ENCODE measurements around the gene ULBP1.

GRCh38 chr6:150018846-150019580 is 55.3 kb downstream of the ULBP1 start:
- no peak for TF ChIP-seq POLR2A (IDR thresholded peaks at IDR 0.05)
- no peak for TF ChIP-seq POLR2AphosphoS5 (IDR thresholded peaks at IDR 0.05)
- no peak for TF ChIP-seq EP300 (IDR thresholded peaks at IDR 0.05)
- TF ChIP-seq CTCF (IDR thresholded peaks at IDR 0.05): no peak

Measured in gastroesophageal sphincter (tissue), 3 donors.